Tibial nerve (tissue), 4 donors: Measurements from ENCODE around the gene MON2.

ENCODE experiments used
- CTCF ChIP-seq, 5 experiments: fragments of 200-600 bp in 3 of 5; fragments of 450-650 bp in 2 of 5; sonication (generic) in 3 of 5; IDR thresholded peaks; one replicate each; pipeline ENCODE4 v1.5.1; 2016 to 2019; ENCODE audit warnings: antibody characterized with exemption in 5 of 5, mild to moderate bottlenecking in 3 of 5, moderate library complexity in 2 of 5
- EP300 ChIP-seq, 2 donors: sonication (generic); formaldehyde crosslinking; IDR thresholded peaks; one replicate each; pipeline ENCODE4 v1.6.1; 2017; ENCODE audit warnings: antibody characterized with exemption in 2 of 2, mild to moderate bottlenecking in 1 of 2

GRCh38 chr12:62533755-62534107 lies 67.1 kb downstream of the MON2 start:
- TF ChIP-seq EP300 (IDR thresholded peaks at IDR 0.05) (no peak), CTCF (IDR thresholded peaks at IDR 0.05) (no peak)
